NCI-H1092 treated with DMSO at 0.1 percent for 48 hours (cell line): ENCODE results near the gene CLEC17A.
"Not testable (repeated sequence)": the region's sequence is repeated elsewhere in the genome, so short reads cannot be mapped to it uniquely, and the experiment has no call there.

Experiments
- DNase-seq: peaks from one replicate; lab custom pipeline; 2025; lab: John Stamatoyannopoulos, UW

The CLEC17A gene

GRCh38 chr19:14559916-14560775 is 22.7 kb upstream of the CLEC17A start:
- no peak for DNase-seq

- DNase-seq, result no peak
Measured at GRCh38 chr19:14560776-14561108, 22.1 kb upstream of the CLEC17A start.

GRCh38 chr19:14561249-14561648 is 21.6 kb upstream of the CLEC17A start:
- DNase-seq, result no peak

GRCh38 chr19:14561847-14562351 is 21.0 kb upstream of the CLEC17A start:
- peak; percentile 34 for DNase-seq

GRCh38 chr19:14562660-14563589 is 20.0 kb upstream of the CLEC17A start:
- no peak for DNase-seq

- no peak for DNase-seq
Measured at GRCh38 chr19:14563590-14563926, 19.3 kb upstream of the CLEC17A start.

GRCh38 chr19:14563989-14564651 is 18.8 kb upstream of the CLEC17A start:
- no peak for DNase-seq

GRCh38 chr19:14564652-14565297 is 18.1 kb upstream of the CLEC17A start:
- DNase-seq, result not testable (repeated sequence)

GRCh38 chr19:14565298-14565679 is 17.6 kb upstream of the CLEC17A start:
- DNase-seq, result no peak

- DNase-seq, result no peak
Measured at GRCh38 chr19:14565765-14566711, 16.8 kb upstream of the CLEC17A start.

GRCh38 chr19:14566712-14567077 is 16.2 kb upstream of the CLEC17A start:
- no peak for DNase-seq

GRCh38 chr19:14567079-14567478 is 15.8 kb upstream of the CLEC17A start:
- no peak for DNase-seq

GRCh38 chr19:14570864-14571527 is 11.9 kb upstream of the CLEC17A start:
- DNase-seq, result no peak

GRCh38 chr19:14571695-14572490 is 11.0 kb upstream of the CLEC17A start, which contains the start of gene NDUFB7:
TSS of gene NDUFB7 (minus strand) at chr19:14572066. CDS start at chr19:14572000, 66 bp downstream.
- peak; percentile 94 for DNase-seq

GRCh38 chr19:14575428-14575980 is 7.4 kb upstream of the CLEC17A start:
- no peak for DNase-seq

GRCh38 chr19:14576363-14576762 is 6.5 kb upstream of the CLEC17A start:
- no peak for DNase-seq

GRCh38 chr19:14577264-14577663 is 5.6 kb upstream of the CLEC17A start:
- no peak for DNase-seq

GRCh38 chr19:14577885-14578427 is 4.9 kb upstream of the CLEC17A start:
- DNase-seq, result no peak
